Measurements from ENCODE around the gene CIB4. TPM values are rescaled to one million over a fixed set of nuclear protein-coding genes. Genes with fewer than 3 reads are reported as not detected.

The CIB4 gene
- total and polyA plus RNA-seq, 2 of the 4 experiments (the other 2 are of a cell fraction) = not detected

DNA sequence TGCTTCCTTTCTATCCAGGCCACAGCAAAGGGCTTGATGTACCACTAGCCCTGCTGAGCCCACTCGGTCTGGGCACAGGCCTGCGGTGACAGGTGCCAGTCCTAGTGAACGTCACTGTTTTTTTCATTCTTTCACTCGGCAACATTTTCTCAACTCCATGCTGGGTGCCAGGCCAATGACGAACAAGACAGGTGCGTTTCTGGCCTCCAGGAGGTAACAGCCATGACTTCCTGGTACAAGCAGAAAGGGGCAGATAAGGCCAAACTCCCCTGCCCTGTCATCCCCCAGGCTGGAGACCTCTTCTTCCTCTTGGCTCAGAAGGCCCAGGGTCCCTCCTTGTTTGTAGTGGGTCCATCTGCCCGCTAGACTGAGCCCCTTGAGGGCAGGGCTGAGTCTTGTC lies 107.5 kb downstream of the CIB4 start:
- no peak overlapping the region for H2BK20ac ChIP-seq (ENCODE audit: low read depth, low read length)
- H2AK5ac ChIP-seq (ENCODE audit: low read depth, low read length) = no peak overlapping the region
- H3K18ac ChIP-seq (ENCODE audit: low read depth, low read length) = no peak overlapping the region
- H2BK5ac ChIP-seq (ENCODE audit: low read depth, low read length, poor library complexity, severe bottlenecking) = no peak overlapping the region
- H3K14ac ChIP-seq (replicated peaks; ENCODE audit: low read depth, low read length) = no peak overlapping the region
- CTCF ChIA-PET = no interaction called here
- no peak overlapping the region for H3K4me3 ChIP-seq (ENCODE audit: insufficient read depth, low read depth, low read length)
- H2BK15ac ChIP-seq (ENCODE audit: low read depth, low read length) = no peak overlapping the region
- ATAC-seq (ENCODE audit: low read depth) (no peak), DNase-seq (no peak)
- no peaks in the 10 kb centered on the region for H3K9me3 ChIP-seq (ENCODE audit: control insufficient read depth, insufficient read depth, low read length)
- peaks cover 53% of the 10 kb centered on the region for H3K27me3 ChIP-seq (ENCODE audit: control insufficient read depth, insufficient read depth, low read length)
- dilution Hi-C loops (cut with HindIII; ENCODE audit: low sequenced_read_pairs, unreplicated experiment) = no loop called here
- H3K23ac ChIP-seq (ENCODE audit: low read depth, low read length) = no peak overlapping the region
- no peak overlapping the region for H2AFZ ChIP-seq (replicated peaks; ENCODE audit: low read length, poor library complexity)
- no TSS peak for BruUV-seq (replicated peaks)
- no peak overlapping the region for H3K9ac ChIP-seq (ENCODE audit: low read depth, low read length)
- no peak overlapping the region for H4K5ac ChIP-seq (ENCODE audit: low read depth, low read length)
- no peaks in the 10 kb centered on the region for H3K79me1 ChIP-seq (ENCODE audit: low read depth in 1 of 2, low read length in 2 of 2)
- POLR2A ChIA-PET (ENCODE audit: unreplicated experiment) = no interaction called here
- TF ChIP-seq MAFK (IDR thresholded peaks at IDR 0.05; ENCODE audit: low read depth, low read length) (no peak), BHLHE40 (IDR thresholded peaks at IDR 0.05; ENCODE audit: low read depth, low read length) (no peak), NFE2L2 (IDR thresholded peaks at IDR 0.05; ENCODE audit: low read depth, low read length) (no peak), MXI1 (IDR thresholded peaks at IDR 0.05; ENCODE audit: borderline replicate concordance, low read depth, low read length) (no peak), FOS (IDR thresholded peaks at IDR 0.05; ENCODE audit: low read depth, low read length) (no peak), RAD21 (IDR thresholded peaks at IDR 0.05; ENCODE audit: low read length) (no peak), RFX5 (IDR thresholded peaks at IDR 0.05; ENCODE audit: low read depth, low read length) (no peak)
- TF ChIP-seq, protein P1, sequence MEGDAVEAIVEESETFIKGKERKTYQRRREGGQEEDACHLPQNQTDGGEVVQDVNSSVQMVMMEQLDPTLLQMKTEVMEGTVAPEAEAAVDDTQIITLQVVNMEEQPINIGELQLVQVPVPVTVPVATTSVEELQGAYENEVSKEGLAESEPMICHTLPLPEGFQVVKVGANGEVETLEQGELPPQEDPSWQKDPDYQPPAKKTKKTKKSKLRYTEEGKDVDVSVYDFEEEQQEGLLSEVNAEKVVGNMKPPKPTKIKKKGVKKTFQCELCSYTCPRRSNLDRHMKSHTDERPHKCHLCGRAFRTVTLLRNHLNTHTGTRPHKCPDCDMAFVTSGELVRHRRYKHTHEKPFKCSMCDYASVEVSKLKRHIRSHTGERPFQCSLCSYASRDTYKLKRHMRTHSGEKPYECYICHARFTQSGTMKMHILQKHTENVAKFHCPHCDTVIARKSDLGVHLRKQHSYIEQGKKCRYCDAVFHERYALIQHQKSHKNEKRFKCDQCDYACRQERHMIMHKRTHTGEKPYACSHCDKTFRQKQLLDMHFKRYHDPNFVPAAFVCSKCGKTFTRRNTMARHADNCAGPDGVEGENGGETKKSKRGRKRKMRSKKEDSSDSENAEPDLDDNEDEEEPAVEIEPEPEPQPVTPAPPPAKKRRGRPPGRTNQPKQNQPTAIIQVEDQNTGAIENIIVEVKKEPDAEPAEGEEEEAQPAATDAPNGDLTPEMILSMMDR (conservative IDR thresholded peaks at IDR 0.05; ENCODE audit: low read depth, low read length) = no peak
- H3K9me1 ChIP-seq (ENCODE audit: insufficient read depth, low read length) = no peaks in the 10 kb centered on the region
- H4K91ac ChIP-seq (ENCODE audit: insufficient read depth, low read depth, low read length) = no peak overlapping the region
- H3K36me3 ChIP-seq (ENCODE audit: control insufficient read depth, insufficient read depth, low read length) = no peaks in the 10 kb centered on the region
- H3K56ac ChIP-seq (ENCODE audit: extremely low read depth, insufficient read depth, low read length) = no peak overlapping the region
- H3K27ac ChIP-seq (ENCODE audit: insufficient read depth, low read length) = no peak overlapping the region
- H2AK9ac ChIP-seq (replicated peaks; ENCODE audit: low read depth, low read length, poor library complexity) = no peak overlapping the region
- in situ Hi-C loops (cut with MboI; ENCODE audit: low sequenced_read_pairs) = no loop called here
- intact Hi-C loops (cut with micrococcal nuclease) = no loop called here
- no peak overlapping the region for H2BK120ac ChIP-seq (ENCODE audit: low read depth, low read length)
- H4K8ac ChIP-seq (ENCODE audit: low read depth in 2 of 2, low read length in 2 of 2) = no peak overlapping the region
- H4K20me1 ChIP-seq (ENCODE audit: insufficient read depth, low read length) = no peaks in the 10 kb centered on the region
- H3K4ac ChIP-seq (ENCODE audit: low read depth, low read length) = no peak overlapping the region
- WGBS, 2 experiments (ENCODE audit: extremely low coverage in 2 of 2, insufficient read length in 1 of 2) = 70% methylated on average over 7 of the region's 7 CpGs; no CpG with 5 or more reads in 1 of the 2 experiments
- H3K4me2 ChIP-seq (ENCODE audit: low read depth, low read length) = no peak overlapping the region
- no peaks in the 10 kb centered on the region for H3K4me1 ChIP-seq (ENCODE audit: control insufficient read depth, insufficient read depth, low read length)

Measured in IMR-90 (cell line).